HG02623 (cell line): ENCODE measurements around the gene NPR2.

Experiments
- ATAC-seq: cut with Tn5 transposase; IDR thresholded peaks from one replicate; pipeline ENCODE4 v1.9.1; 2021; ENCODE audit warnings: moderate library complexity; ENCODE audit not compliant: unreplicated experiment

NPR2 gene

GRCh38 chr9:35798658-35799374, 7.4 kb downstream of the NPR2 start:
- ATAC-seq: no peak

- no peak for ATAC-seq
Measured at GRCh38 chr9:35800530-35800929, 9.1 kb downstream of the NPR2 start.

DNA sequence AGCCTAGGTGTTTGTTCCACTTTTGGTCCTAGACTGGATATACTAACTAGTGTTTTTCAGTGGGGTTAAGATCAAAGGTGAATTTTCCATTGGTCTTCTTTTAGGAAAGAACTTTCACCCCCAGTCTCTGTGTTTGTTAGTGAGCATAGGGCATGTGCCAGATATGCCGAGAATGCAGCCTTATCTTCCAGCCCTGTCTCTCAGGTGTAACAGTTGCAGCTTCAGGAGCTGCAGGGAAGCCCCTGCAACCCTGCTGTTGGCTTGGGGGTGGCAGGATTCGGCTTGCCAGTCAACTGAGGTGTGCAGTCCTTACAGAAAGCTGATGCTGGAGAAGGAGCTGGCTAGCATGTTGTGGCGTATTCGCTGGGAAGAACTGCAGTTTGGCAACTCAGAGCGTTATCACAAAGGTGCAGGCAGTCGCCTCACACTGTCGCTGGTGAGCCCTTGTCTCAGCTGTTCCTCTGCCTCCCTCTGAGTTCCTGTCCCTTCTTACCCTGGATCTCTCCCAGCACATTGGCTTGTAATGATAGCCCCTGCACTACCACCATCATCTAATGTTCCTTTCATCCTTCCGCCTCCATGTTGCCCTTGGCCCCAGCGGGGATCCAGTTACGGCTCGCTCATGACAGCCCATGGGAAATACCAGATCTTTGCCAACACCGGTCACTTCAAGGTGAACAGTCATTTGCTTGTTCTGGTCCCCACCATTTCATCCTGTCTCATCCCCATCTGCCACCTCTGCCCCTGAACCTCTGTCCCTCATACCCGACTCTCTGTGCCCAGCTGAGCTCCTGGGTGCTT, 10.1 kb downstream of the NPR2 start:
- no peak for ATAC-seq

- no peak for ATAC-seq
Measured at GRCh38 chr9:35806101-35806500, 14.7 kb downstream of the NPR2 start.

GRCh38 chr9:35808433-35808832, 17.0 kb downstream of the NPR2 start:
- no peak for ATAC-seq

- ATAC-seq: no peak
Measured at GRCh38 chr9:35810122-35810521, 18.7 kb downstream of the NPR2 start.

- no peak for ATAC-seq
Measured at GRCh38 chr9:35811381-35812024, 20.1 kb downstream of the NPR2 start.

DNA sequence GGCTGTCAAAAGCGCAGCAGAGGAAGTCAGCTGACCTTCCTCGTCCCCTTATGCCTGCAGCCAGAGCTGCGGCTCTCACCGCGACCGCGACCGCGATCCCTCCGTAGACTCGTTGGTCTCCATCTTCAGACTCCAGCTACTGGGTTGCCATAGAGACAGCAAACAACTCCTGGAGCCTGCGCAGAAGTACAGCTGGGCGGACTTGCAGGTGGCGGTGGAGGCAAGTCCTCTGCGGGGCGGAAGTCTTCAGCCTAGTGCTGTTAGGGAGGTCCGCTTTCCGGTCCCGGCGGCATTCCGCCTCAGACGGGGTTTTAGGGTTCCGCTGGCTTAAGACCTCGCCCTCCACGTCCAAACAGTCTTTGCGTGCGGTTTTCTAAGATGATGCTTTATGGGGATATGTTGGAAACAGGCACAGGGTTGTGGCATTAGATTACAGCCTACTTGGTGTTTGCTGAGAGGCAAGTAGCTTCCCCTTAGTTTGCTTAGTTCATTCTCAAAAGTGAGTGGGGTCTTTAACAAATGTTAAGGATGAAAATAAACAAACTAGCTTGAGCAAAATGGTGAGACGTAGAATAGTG, 20.7 kb downstream of the NPR2 start, which contains the start of gene SPAG8:
SPAG8 (minus strand) TSS at position 238 of the 578 bp plus-strand sequence; CDS start at position 123, 115 bp downstream.
- ATAC-seq: peak; percentile 59

GRCh38 chr9:35813434-35814105, 22.2 kb downstream of the NPR2 start:
- no peak for ATAC-seq

DNA sequence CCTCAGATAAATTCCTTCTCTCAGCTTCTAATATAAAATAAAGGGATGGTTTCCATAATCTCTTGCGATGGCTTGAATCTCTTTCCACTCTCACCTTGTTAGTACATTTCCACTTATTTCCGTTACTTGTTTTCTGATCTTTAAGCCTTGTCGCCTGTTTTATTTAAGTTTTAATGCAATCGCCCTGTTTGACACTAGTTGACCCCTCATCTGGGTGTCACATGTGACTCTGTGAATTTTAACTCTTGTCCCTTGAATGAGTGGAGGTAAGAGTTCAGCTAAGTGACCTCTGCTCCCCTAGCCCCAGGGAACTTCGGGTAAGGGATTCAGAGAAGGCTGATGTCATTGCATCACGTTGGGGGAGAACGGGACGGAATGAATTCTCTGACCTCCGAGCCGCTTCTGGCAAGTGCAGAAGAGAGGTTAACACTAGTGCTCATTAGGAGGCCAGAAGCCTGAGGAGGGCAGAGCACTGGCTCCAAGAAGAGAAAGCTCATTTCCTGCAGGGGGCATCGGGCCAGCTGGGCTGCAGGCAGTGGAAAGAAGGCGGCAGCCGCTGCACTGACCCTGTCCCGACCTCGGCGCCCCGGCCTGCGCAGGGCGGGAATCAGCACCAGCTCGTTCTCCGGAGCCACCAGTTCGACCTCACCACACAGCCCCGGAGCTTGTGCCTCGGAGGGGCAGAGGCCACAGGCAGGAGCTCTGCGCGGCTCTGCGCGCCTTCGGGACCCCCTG, 22.9 kb downstream of the NPR2 start:
- peak; percentile 4 for ATAC-seq

DNA sequence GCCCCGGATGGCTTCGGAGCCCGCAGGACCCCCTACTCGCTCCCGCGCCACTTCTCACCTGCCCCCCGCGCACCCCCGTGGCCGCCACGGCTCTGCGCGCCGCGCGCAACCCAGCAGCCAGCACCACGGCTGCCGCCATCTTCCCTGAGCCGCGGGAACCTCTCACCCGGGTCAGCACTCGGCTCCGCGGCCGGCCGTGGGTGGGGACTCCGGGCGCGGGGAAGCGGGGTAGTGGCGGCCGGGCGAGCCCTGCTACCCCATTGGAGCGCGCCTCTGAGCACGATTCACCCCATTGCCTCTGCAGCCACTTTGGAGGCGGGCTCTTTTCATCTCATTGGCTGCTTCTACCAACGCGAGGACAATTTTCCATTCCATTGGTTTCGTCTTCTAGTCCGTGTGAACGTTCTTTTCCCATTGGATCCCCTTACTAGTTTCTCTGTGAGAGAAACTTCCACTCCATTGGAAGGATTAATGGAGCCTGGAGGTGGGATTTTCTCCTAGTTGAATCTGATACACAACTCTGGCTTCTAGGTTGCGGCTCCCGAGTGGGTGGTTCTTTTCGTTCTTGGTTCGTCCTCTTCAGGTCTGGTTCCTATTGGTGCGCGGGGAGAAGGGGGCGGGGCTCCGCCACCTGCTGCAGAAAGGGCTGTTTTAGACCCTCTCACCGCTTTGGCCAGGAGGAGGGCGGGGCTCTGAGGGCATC, 23.6 kb downstream of the NPR2 start, which contains the start of gene HINT2:
HINT2 (minus strand) TSS at position 202 of the 703 bp plus-strand sequence; CDS start at position 139, 63 bp downstream.
- peak; percentile 68 for ATAC-seq

DNA sequence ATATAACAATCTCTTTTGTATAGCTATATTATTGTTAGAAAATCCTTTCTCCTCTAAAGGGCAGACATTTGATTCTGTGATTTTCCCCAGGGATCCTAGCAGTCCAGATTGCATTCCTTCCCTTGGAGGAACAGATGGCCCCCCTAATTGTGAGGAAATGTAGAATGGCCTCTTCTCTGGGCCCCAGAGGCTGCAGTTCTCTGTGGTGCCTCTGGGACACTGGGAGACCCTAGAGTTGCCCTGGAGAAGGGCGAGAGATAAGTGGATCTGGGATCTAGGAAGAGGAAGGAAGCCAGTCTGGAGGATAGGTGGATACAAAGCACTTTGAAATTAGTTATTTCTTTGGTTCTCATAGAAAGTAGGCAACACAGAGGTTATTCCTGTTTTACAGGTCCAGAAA, 25.3 kb downstream of the NPR2 start:
- no peak for ATAC-seq

DNA sequence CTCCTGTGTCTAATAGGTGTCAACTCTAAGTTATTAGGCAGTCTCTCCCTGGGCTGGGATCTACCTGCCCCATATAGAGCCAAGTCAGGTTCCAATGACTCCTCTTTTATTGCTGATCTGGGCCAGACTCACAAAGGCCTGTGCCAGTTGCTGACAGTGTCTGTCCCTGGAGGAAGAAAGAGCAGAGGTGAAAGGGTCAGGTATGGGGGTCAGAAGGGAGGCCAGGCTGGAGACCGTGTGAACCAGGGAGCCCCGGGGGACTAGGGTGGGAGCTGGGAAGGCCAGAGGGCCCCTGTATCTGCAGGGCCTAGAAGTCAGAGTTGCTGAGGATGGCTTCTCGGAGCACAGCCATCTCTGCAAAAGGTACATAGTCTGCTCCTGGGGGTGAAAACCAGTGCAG, 26.9 kb downstream of the NPR2 start:
- ATAC-seq: no peak

DNA sequence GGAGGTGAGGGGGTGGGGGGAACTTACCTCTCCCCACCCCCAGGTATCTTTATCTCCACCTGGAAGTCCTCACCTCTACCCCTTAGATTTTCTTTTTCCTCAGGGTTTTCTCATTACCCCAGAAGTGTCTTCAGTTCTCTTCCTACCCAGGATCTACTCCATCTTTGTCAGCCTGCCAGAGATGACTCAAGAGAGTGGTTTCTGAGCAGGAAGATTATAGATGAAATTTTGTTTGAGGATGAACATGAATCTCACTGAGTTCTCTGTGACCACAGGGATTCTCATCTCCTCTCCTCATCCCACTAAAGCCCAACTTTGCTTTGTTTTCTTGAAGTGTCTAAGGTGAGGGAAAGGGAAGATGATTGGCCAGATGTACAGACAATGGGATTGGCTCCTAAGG, 28.7 kb downstream of the NPR2 start:
- no peak for ATAC-seq

DNA sequence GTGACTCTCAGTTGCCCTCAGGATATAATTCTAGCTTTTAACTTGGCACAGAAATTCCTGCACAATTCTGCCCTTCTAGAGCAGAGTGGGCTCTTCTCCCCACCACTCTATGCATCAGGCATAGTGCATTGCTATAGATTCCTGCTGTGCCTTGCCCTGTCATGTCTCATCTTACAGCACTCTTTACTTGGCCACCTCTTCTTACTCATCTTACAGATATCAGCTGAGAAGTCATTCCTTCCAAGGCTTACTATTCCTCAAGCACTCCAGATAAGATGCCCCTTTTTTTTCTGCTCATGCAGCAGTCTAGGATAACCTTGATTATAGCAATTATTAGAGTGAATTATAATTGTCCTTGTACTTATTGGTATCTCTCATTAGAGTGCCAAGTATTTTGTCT, 31.5 kb downstream of the NPR2 start:
- ATAC-seq: no peak

- peak; percentile 35 for ATAC-seq
Measured at GRCh38 chr9:35826071-35826701, 34.8 kb downstream of the NPR2 start.

DNA sequence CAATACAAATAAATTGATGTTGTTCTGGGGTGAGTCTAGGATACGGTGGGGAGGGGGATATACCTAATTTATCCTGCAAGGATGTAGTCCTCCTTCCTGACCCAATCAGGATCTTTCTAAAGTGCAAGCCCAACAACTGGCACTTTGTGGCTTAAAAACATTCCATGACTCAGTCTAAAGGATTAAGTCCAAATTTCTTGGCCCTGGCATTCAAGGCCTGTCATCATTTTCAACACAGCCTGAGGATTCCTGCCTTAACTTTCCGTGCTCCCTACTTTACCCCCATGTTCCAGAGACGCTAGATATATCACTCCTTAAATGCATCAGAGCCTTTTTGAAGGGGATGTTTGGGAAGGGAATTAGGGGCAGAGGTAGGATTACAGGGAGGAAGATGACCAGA, 36.1 kb downstream of the NPR2 start:
- ATAC-seq: no peak

DNA sequence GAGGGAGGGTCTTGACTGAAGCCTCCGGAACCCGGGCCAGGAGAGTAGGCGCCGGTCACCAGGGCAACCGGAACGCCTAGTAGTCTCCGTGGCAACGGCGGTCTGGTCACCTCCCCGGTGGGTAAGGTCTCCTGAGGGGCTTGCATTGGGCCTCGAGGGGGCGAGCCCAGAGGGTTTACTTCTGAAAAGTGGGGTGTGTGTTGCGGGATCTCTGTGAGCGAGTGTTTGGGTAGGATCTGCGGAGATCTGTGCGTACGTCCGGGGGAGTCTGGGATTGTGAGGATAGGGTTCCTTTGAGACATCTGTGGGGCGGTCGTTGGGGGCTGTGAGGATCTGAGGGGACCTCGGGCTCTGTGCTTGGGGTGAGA, 37.3 kb downstream of the NPR2 start, which contains the start of gene FAM221B:
FAM221B (minus strand) TSS at position 17 of the 368 bp plus-strand sequence. CDS start 2,571 bp downstream, outside the sequence.
- ATAC-seq: no peak
